HepG2 (cell line): Measurements from ENCODE around the gene LRRC34. TPM values are rescaled to one million over a fixed set of nuclear protein-coding genes. Genes with fewer than 3 reads are reported as not detected.

ENCODE experiments used
- CHD2 ChIP-seq: IDR thresholded peaks from 2 replicates; pipeline ENCODE4 v1.6.1; 2011; ENCODE audit warnings: low read depth, low read length, improper control_type of control experiment
- DMAP1 ChIP-seq: IDR thresholded peaks from 2 replicates; pipeline ENCODE4 v1.6.1; 2016
- EEA1 ChIP-seq: sonication (generic); formaldehyde crosslinking; IDR thresholded peaks from 2 replicates; pipeline ENCODE4 v1.5.1; 2020; ENCODE audit warnings: mild to moderate bottlenecking, missing genetic modification reagents, borderline replicate concordance
- ELF1 ChIP-seq: sonication (generic); formaldehyde crosslinking; IDR thresholded peaks from 2 replicates; pipeline ENCODE4 v1.4.0; 2020; ENCODE audit warnings: missing genetic modification reagents
- GABPB1 ChIP-seq: IDR thresholded peaks from 2 replicates; pipeline ENCODE4 v1.6.1; 2016; ENCODE audit warnings: mild to moderate bottlenecking, missing genetic modification reagents, moderate library complexity, missing compliant biosample characterization
- HMGXB4 ChIP-seq, 2 experiments: sonication (generic) in 1 of 2; formaldehyde crosslinking in 1 of 2; IDR thresholded peaks; 2 replicates each; pipeline versions ENCODE4 v1.4.0 to v1.6.1; 2018 to 2020; ENCODE audit warnings: missing genetic modification reagents in 2 of 2, borderline replicate concordance in 1 of 2, low read depth in 1 of 2, mild to moderate bottlenecking in 1 of 2, missing biosample characterization in 1 of 2
- HOMEZ ChIP-seq: IDR thresholded peaks from 2 replicates; pipeline ENCODE4 v1.6.1; 2016; ENCODE audit warnings: low read depth
- MAX ChIP-seq: IDR thresholded peaks from 2 replicates; pipeline ENCODE4 v1.6.1; 2012; ENCODE audit warnings: inconsistent platforms
- NFE2L2 ChIP-seq: fragments of 150-350 bp; IDR thresholded peaks from 2 replicates; pipeline ENCODE4 v1.6.1; 2014; ENCODE audit warnings: low read length
- RFX5 ChIP-seq: IDR thresholded peaks from 2 replicates; pipeline ENCODE4 v1.6.1; 2011; ENCODE audit warnings: low read depth, low read length, improper control_type of control experiment
- RXRB ChIP-seq: IDR thresholded peaks from 2 replicates; pipeline ENCODE4 v1.6.1; 2016; ENCODE audit warnings: borderline replicate concordance, missing genetic modification reagents, missing compliant biosample characterization
- SPEN ChIP-seq: sonication (generic); formaldehyde crosslinking; IDR thresholded peaks from 2 replicates; pipeline ENCODE4 v1.5.1; 2020; ENCODE audit warnings: low read depth, mild to moderate bottlenecking, missing genetic modification reagents
- TARDBP ChIP-seq: sonication (generic); formaldehyde crosslinking; IDR thresholded peaks from 2 replicates; pipeline ENCODE4 v1.8.0; 2022; ENCODE audit warnings: mild to moderate bottlenecking, missing genetic modification reagents
- ZBTB40 ChIP-seq, 2 experiments: fragments of 450-650 bp in 1 of 2; sonication (generic) in 1 of 2; formaldehyde crosslinking in 1 of 2; IDR thresholded peaks; 2 replicates each; pipeline versions ENCODE4 v1.6.1 to v1.8.0; 2016 to 2022; ENCODE audit warnings: antibody characterized with exemption in 1 of 2, mild to moderate bottlenecking in 1 of 2, missing genetic modification reagents in 1 of 2
- ZNF143 ChIP-seq: sonication (generic); formaldehyde crosslinking; IDR thresholded peaks from 2 replicates; pipeline ENCODE4 v1.4.0; 2020; ENCODE audit warnings: missing genetic modification reagents
- ZNF225 ChIP-seq: sonication (generic); formaldehyde crosslinking; IDR thresholded peaks from 2 replicates; pipeline ENCODE4 v1.4.0; 2020; ENCODE audit warnings: mild to moderate bottlenecking, missing genetic modification reagents
- ZNF33A ChIP-seq: sonication (generic); formaldehyde crosslinking; IDR thresholded peaks from 2 replicates; pipeline ENCODE4 v1.5.1; 2020; ENCODE audit warnings: missing genetic modification reagents, mild to moderate bottlenecking, moderate library complexity, borderline replicate concordance
- polyA plus RNA-seq, 8 experiments: library from polyadenylated mRNA; depleted of rRNA in 3 of 8; stranded (reverse) in 7 of 8; unstranded in 1 of 8; fragments of >200 nt; fragmentation: Illumina TruSeq in 4 of 8; extraction: Trizol in 4 of 8; gene quantifications; 2 replicates each; pipeline versions ENCODE4 v1.2.1 to v1.2.3, GENCODE V29; 2011 to 2016; ENCODE audit warnings: low read depth in 4 of 8, missing spikeins in 1 of 8, mixed read lengths in 1 of 8; ENCODE audit not compliant: insufficient read depth in 1 of 8
- total RNA-seq, 5 experiments: library from RNA; depleted of rRNA; stranded (reverse); fragments of >200 nt; fragmentation: Illumina TruSeq; extraction: Trizol; gene quantifications; 2 replicates each; pipeline ENCODE4 v1.2.3, GENCODE V29; 2016; ENCODE audit warnings: low read depth in 1 of 5

The LRRC34 gene
- total and polyA plus RNA-seq, 2 of the 13 experiments (the other 11 are each of a cell fraction or from before 2014, with no cell fraction given): not detected

- TF ChIP-seq ZBTB40 (IDR thresholded peaks at IDR 0.05): no peak
- TF ChIP-seq ZBTB40 (CRISPR knock-in tag; IDR thresholded peaks at IDR 0.05): no peak; the same call in 1 of the 2 replicates
- 0 out of 2 replicates have a peak, but pooled peaks have one; percentile 68 for TF ChIP-seq DMAP1 (CRISPR knock-in tag)
- peak; percentile 76; the same call in 1 of the 2 replicates for TF ChIP-seq HOMEZ (CRISPR knock-in tag)
- TF ChIP-seq SPEN (CRISPR knock-in tag): peak; percentile 59
- TF ChIP-seq ELF1 (CRISPR knock-in tag): peak; percentile 85
- TF ChIP-seq ZNF225 (CRISPR knock-in tag): no peak
- peak; percentile 95 for TF ChIP-seq CHD2
- TF ChIP-seq TARDBP: peak; percentile 24; the same call in 1 of the 2 replicates
- no peak for TF ChIP-seq EEA1 (CRISPR knock-in tag)
- no peak for TF ChIP-seq ZNF33A (CRISPR knock-in tag)
- TF ChIP-seq ZNF143 (CRISPR knock-in tag): no peak
- no peak for TF ChIP-seq RFX5
- peak; percentile 90 for TF ChIP-seq GABPB1 (CRISPR knock-in tag)
- peak in 1 of 2 experiments; percentile 32; a peak in 2 of 4 replicates for TF ChIP-seq HMGXB4 (CRISPR knock-in tag; IDR thresholded peaks at IDR 0.05; ENCODE audit: borderline replicate concordance in 1 of 2, low read depth in 1 of 2)
- peak; percentile 25; the same call in 1 of the 2 replicates for TF ChIP-seq RXRB (CRISPR knock-in tag)
- TF ChIP-seq NFE2L2: no peak
- peak; percentile 39; the same call in 1 of the 2 replicates for TF ChIP-seq MAX
Measured at GRCh38 chr3:169764882-169765612, 47.7 kb downstream of the LRRC34 start, which contains the start of gene TERC (continued).
